Sigmoid colon (tissue), 7 donors: ENCODE data around the gene DUOX2. TPM values are rescaled to one million over a fixed set of nuclear protein-coding genes. Genes with fewer than 3 reads are reported as not detected.
A peak's percentile ranks its signal among the peaks of the same experiment; 100 is the strongest.

Experiments
- DNase-seq: peaks from one replicate; pipeline ENCODE4 v3.0.0-alpha.2; 2019
- H3K27ac ChIP-seq, 4 donors: fragments of 200-600 bp; sonication (generic); one replicate each; pipeline ENCODE4 v1.5.1; 2016 to 2019; ENCODE audit warnings: mild to moderate bottlenecking in 1 of 4
- H3K27me3 ChIP-seq, 3 donors: fragments of 200-600 bp; sonication (generic); one replicate each; pipeline ENCODE4 v1.5.1; 2019; ENCODE audit warnings: mild to moderate bottlenecking in 1 of 3
- H3K36me3 ChIP-seq, 4 donors: fragments of 200-600 bp; sonication (generic); one replicate each; pipeline ENCODE4 v1.5.1; 2016 to 2019
- H3K4me1 ChIP-seq, 4 donors: fragments of 200-600 bp; sonication (generic); one replicate each; pipeline ENCODE4 v1.5.1; 2017 to 2019
- H3K4me3 ChIP-seq, 4 donors: fragments of 200-600 bp; sonication (generic); one replicate each; pipeline ENCODE4 v1.5.1; 2017 to 2019; ENCODE audit warnings: mild to moderate bottlenecking in 2 of 4, moderate library complexity in 1 of 4
- H3K9me3 ChIP-seq, 4 donors: fragments of 200-600 bp in 3 of 4; sonication (generic) in 3 of 4; one replicate each; pipeline versions ENCODE4 v1.5.1 to v1.6.1; 2013 to 2019
- CTCF ChIP-seq, 4 experiments: fragments of 450-650 bp in 3 of 4; fragments of 200-600 bp in 1 of 4; IDR thresholded peaks; one replicate each; pipeline ENCODE4 v1.5.1; 2016 to 2019; ENCODE audit warnings: antibody characterized with exemption in 4 of 4, mild to moderate bottlenecking in 3 of 4, moderate library complexity in 2 of 4
- EP300 ChIP-seq, 4 donors: sonication (generic); formaldehyde crosslinking; IDR thresholded peaks; one replicate each; pipeline ENCODE4 v1.6.1; 2017; ENCODE audit warnings: antibody characterized with exemption in 4 of 4
- POLR2A ChIP-seq, 2 donors: fragments of 450-650 bp; IDR thresholded peaks; one replicate each; pipeline ENCODE4 v1.6.1; 2016; ENCODE audit warnings: antibody characterized with exemption in 2 of 2, mild to moderate bottlenecking in 2 of 2, moderate library complexity in 2 of 2
- POLR2AphosphoS5 ChIP-seq, 4 donors: sonication (generic); formaldehyde crosslinking; IDR thresholded peaks; one replicate each; pipeline ENCODE4 v1.6.1; 2017; ENCODE audit warnings: antibody characterized with exemption in 4 of 4
- WGBS, 2 donors: extraction: QIAGEN DNeasy Blood & Tissue Kit; methylation state at CpG; one replicate each; pipeline ENCODE4 v1.1.7; 2013; 5-methylcytosine and 5-hydroxymethylcytosine counted together
- intact Hi-C: fragments of 100-400 bp; cut with DNase I; formaldehyde crosslinking; loops from one replicate; pipeline ENCODE4 v1.15.1; 2023
- polyA plus RNA-seq, 3 donors: library from polyadenylated mRNA; stranded (reverse); fragments of 200-250 nt; gene quantifications; one replicate each; pipeline ENCODE4 v1.2.3, GENCODE V29; 2013
- total RNA-seq, 4 donors: library from RNA; depleted of rRNA; stranded (reverse); fragments of >200 nt; gene quantifications; one replicate each; pipeline ENCODE4 v1.1.0, GENCODE V29; 2016
- donor health status: healthy with polysubstance abuse.
- donor health status: Bipolar disorder and iron deficiency.
- donor health status: healthy.

Gene DUOX2
- total and polyA plus RNA-seq, 7 donors: 0.14 to 125 (median 0.71) TPM

- WGBS, 2 donors: 96% methylated on average over 10 of the region's 10 CpGs
- H3K27ac ChIP-seq: no peak overlapping the region
- intact Hi-C loops: no loop called here
- DNase-seq: no peak
- H3K36me3 ChIP-seq: no peaks in the 10 kb centered on the region
- TF ChIP-seq POLR2AphosphoS5 (IDR thresholded peaks at IDR 0.05): no peak
- no peak for TF ChIP-seq EP300 (IDR thresholded peaks at IDR 0.05)
- TF ChIP-seq CTCF (IDR thresholded peaks at IDR 0.05): no peak
- TF ChIP-seq POLR2A (IDR thresholded peaks at IDR 0.05): no peak
- H3K4me1 ChIP-seq: peaks cover 0 to 20% (median 17%) of the 10 kb centered on the region in 4 donors
- H3K27me3 ChIP-seq: peaks cover 26 to 75% (median 34%) of the 10 kb centered on the region in 3 donors
- H3K9me3 ChIP-seq: no peaks in the 10 kb centered on the region
- no peak overlapping the region for H3K4me3 ChIP-seq
Measured at GRCh38 chr15:45120081-45120972, 6.4 kb upstream of the DUOX2 start.

- DNase-seq: no peak
- Histone ChIP-seq H3K27ac (no peak overlapping the region), H3K4me1 (peaks cover 0 to 27% (median 23%) of the 10 kb centered on the region in 4 donors), H3K36me3 (no peaks in the 10 kb centered on the region), H3K4me3 (no peak overlapping the region), H3K27me3 (peaks cover 37 to 77% (median 48%) of the 10 kb centered on the region in 3 donors), H3K9me3 (no peaks in the 10 kb centered on the region)
- TF ChIP-seq POLR2AphosphoS5 (IDR thresholded peaks at IDR 0.05): no peak
- TF ChIP-seq EP300 (IDR thresholded peaks at IDR 0.05): no peak
- TF ChIP-seq CTCF (IDR thresholded peaks at IDR 0.05): no peak
- TF ChIP-seq POLR2A (IDR thresholded peaks at IDR 0.05): no peak
- WGBS, 2 donors: 78 to 86% methylated on average over 5 of the region's 5 CpGs
- intact Hi-C loops: no loop called here
Measured at GRCh38 chr15:45118996-45119395, 5.0 kb upstream of the DUOX2 start.

- H3K36me3 ChIP-seq: no peaks in the 10 kb centered on the region
- no peaks in the 10 kb centered on the region for H3K9me3 ChIP-seq
- peak overlapping the region in 3 of 4 donors; percentile 3 to 32 (median 29) for H3K4me3 ChIP-seq
- peak; percentile 83 for DNase-seq
- H3K27ac ChIP-seq: no peak overlapping the region
- TF ChIP-seq CTCF (IDR thresholded peaks at IDR 0.05) (peak; percentile 41 to 90 (median 84)), POLR2A (IDR thresholded peaks at IDR 0.05) (no peak), POLR2AphosphoS5 (IDR thresholded peaks at IDR 0.05) (no peak)
- peaks cover 41 to 77% (median 56%) of the 10 kb centered on the region in 3 donors for H3K27me3 ChIP-seq
- intact Hi-C loops: no loop called here
- H3K4me1 ChIP-seq: peaks cover 0 to 29% (median 24%) of the 10 kb centered on the region in 4 donors
- 1% methylated on average over 14 of the region's 14 CpGs for WGBS, 2 donors
Measured at GRCh38 chr15:45118131-45118588, 4.2 kb upstream of the DUOX2 start.

- DNase-seq: no peak
- whole genome bisulfite sequencing, 2 donors: 35 to 55% methylated on average over 33 of the region's 33 CpGs
Measured at GRCh38 chr15:45117308-45118130, 3.5 kb upstream of the DUOX2 start.

More at GRCh38 chr15:45117308-45118130, 3.5 kb upstream of the DUOX2 start:
- TF ChIP-seq EP300 (IDR thresholded peaks at IDR 0.05) (no peak), CTCF (IDR thresholded peaks at IDR 0.05) (no peak), POLR2A (IDR thresholded peaks at IDR 0.05) (no peak), POLR2AphosphoS5 (IDR thresholded peaks at IDR 0.05) (no peak)
- Histone ChIP-seq H3K4me1 (peaks cover 0 to 35% (median 31%) of the 10 kb centered on the region in 4 donors), H3K27ac (no peak overlapping the region), H3K9me3 (no peaks in the 10 kb centered on the region), H3K27me3 (peaks cover 47 to 82% (median 62%) of the 10 kb centered on the region in 3 donors), H3K36me3 (no peaks in the 10 kb centered on the region), H3K4me3 (peak overlapping the region in 3 of 4 donors; percentile 3 to 37 (median 32))
- intact Hi-C loops: no loop called here
